Heart right ventricle (tissue), 16 donors: ENCODE measurements around the gene GLIPR1L2. TPM values are rescaled to one million over a fixed set of nuclear protein-coding genes. Genes with fewer than 3 reads are reported as not detected.
"Not testable (repeated sequence)": the region's sequence is repeated elsewhere in the genome, so short reads cannot be mapped to it uniquely, and the experiment has no call there.

Source experiments
- ATAC-seq, 8 donors: fragments of 200-7000 bp; cut with Tn5 transposase; one replicate each; pipeline ENCODE4 v1.9.1; 2020; ENCODE audit warnings: mild to moderate bottlenecking in 8 of 8, moderate library complexity in 8 of 8, moderate number of reproducible peaks in 1 of 8
- DNase-seq, 2 donors: peaks; one replicate each; pipeline ENCODE4 v3.0.0-alpha.2; 2020
- H3K27ac ChIP-seq, 10 donors: fragments of 200-600 bp; sonication (generic) in 2 of 10; one replicate each; pipeline versions ENCODE4 v1.5.0 to v1.8.0; 2020 to 2022; ENCODE audit warnings: mild to moderate bottlenecking in 3 of 10
- H3K27me3 ChIP-seq, 7 donors: fragments of 200-600 bp; one replicate each; pipeline ENCODE4 v1.8.0; 2021 to 2022; ENCODE audit warnings: mild to moderate bottlenecking in 2 of 7
- H3K36me3 ChIP-seq, 9 donors: fragments of 200-600 bp; sonication (generic) in 1 of 9; one replicate each; pipeline versions ENCODE4 v1.5.0 to v1.8.0; 2020 to 2022; ENCODE audit warnings: mild to moderate bottlenecking in 2 of 9
- H3K4me1 ChIP-seq, 9 donors: fragments of 200-600 bp; sonication (generic) in 1 of 9; one replicate each; pipeline versions ENCODE4 v1.5.0 to v1.8.0; 2020 to 2022; ENCODE audit warnings: mild to moderate bottlenecking in 4 of 9
- H3K4me3 ChIP-seq, 10 donors: fragments of 200-600 bp; sonication (generic) in 2 of 10; one replicate each; pipeline versions ENCODE4 v1.5.0 to v1.8.0; 2020 to 2022; ENCODE audit warnings: mild to moderate bottlenecking in 7 of 10, moderate library complexity in 2 of 10
- H3K9me3 ChIP-seq, 11 donors: fragments of 200-600 bp in 10 of 11; sonication (generic) in 2 of 11; one replicate each; pipeline versions ENCODE4 v1.5.0 to v1.8.0; 2013 to 2022; ENCODE audit warnings: mild to moderate bottlenecking in 2 of 11, control low read depth in 1 of 11, moderate library complexity in 1 of 11
- CTCF ChIP-seq, 9 donors: fragments of 200-600 bp; sonication (generic) in 2 of 9; IDR thresholded peaks; one replicate each; pipeline versions ENCODE4 v1.5.0 to v1.8.0; 2021 to 2022; ENCODE audit warnings: antibody characterized with exemption in 9 of 9, mild to moderate bottlenecking in 5 of 9, moderate library complexity in 1 of 9
- WGBS, 2 donors: extraction: QIAGEN DNeasy Blood & Tissue Kit; methylation state at CpG; one replicate each; pipeline ENCODE4 v1.1.7; 2013; ENCODE audit warnings: inconsistent platforms in 1 of 2; 5-methylcytosine and 5-hydroxymethylcytosine counted together
- intact Hi-C, 10 donors: fragments of 100-400 bp; cut with DNase I; formaldehyde crosslinking; loops; one replicate each; pipeline versions ENCODE4 v1.11.1 to v1.14.2; 2022
- polyA plus RNA-seq, 2 donors: library from polyadenylated mRNA; stranded (reverse); fragments of 200-250 nt; gene quantifications; one replicate each; pipeline ENCODE4 v1.2.3, GENCODE V29; 2013
- total RNA-seq, 10 donors: library from RNA; stranded (reverse); fragmentation: NEBNext Ultra II Directional in 3 of 10; extraction: Animal tissue kit (Norgen Biotek cat#: 25700) in 3 of 10; gene quantifications; one replicate each; pipeline versions ENCODE4 v1.2.1 to v1.2.4, GENCODE V29; 2021 to 2023
- donor health status: Arrhythmogenic right ventricular cardiomyopathy.
- donor health status: ischemic (EF 13 %, LVEDD 7.1; RV severe dilation, severe dysfunction).
- donor health status: healthy with polysubstance abuse.
- donor health status: DM: no; HTN: yes; CAD: no.
- donor health status: DM: no; HTN: no; CAD: no.
- donor health status: ischemic (EF 25% LVEDD 6.9; RV normal size, moderate dysfunction).
- donor health status: ischemic (EF 25% LVEDD 5.7; RV mildly dilated, moderate dysfunction).
- donor health status: healthy.
- donor health status: DM: yes; HTN: yes; CAD: no.
- donor health status: Ischemic cardiomyopathy.
- donor health status: ischemic (EF 35%, LVEDD 5.7; RV mildly dilated, moderate dysfunction).
- donor health status: nonischemic (EF 11% LVEDD 7.7; RV severe dilation, severe dysfunction).
- donor health status: DM: yes; HTN: yes; CAD: no.
- donor health status: PGD.
- donor health status: ischemic (EF 29% LVEDD 5.4; RV normal size, mild dysfunction).
- donor health status: nonischemic (EF 23%, LVEDD 6.1; RV moderate dilation, normal function).

Gene GLIPR1L2
- total and polyA plus RNA-seq, 12 donors, result 0.66 to 2.9 (median 1.3) TPM

- Histone ChIP-seq H3K9me3 (peaks cover 0 to 43% (median 11%) of the 10 kb centered on the region in 11 donors), H3K27me3 (peaks cover 0 to 3% (median 0%) of the 10 kb centered on the region in 7 donors), H3K27ac (no peak overlapping the region), H3K4me3 (no peak overlapping the region), H3K36me3 (no peaks in the 10 kb centered on the region), H3K4me1 (no peaks in the 10 kb centered on the region)
- DNase-seq (no peak), ATAC-seq (no peak)
- WGBS, 2 donors, result 63 to 76% methylated on average over 4 of the region's 4 CpGs
- intact Hi-C loops, result no loop called here
- TF ChIP-seq CTCF (IDR thresholded peaks at IDR 0.05), result no peak
Observed at GRCh38 chr12:75438059-75438754, 47.3 kb downstream of the GLIPR1L2 start.

- Histone ChIP-seq H3K27me3 (peaks cover 0 to 3% (median 0%) of the 10 kb centered on the region in 7 donors), H3K27ac (no peak overlapping the region), H3K36me3 (no peaks in the 10 kb centered on the region), H3K4me3 (no peak overlapping the region), H3K4me1 (no peaks in the 10 kb centered on the region), H3K9me3 (peaks cover 0 to 43% (median 11%) of the 10 kb centered on the region in 11 donors)
- WGBS, 2 donors, result 80 to 88% methylated on average over 2 of the region's 2 CpGs
- no peak for ATAC-seq
- TF ChIP-seq CTCF (IDR thresholded peaks at IDR 0.05), result no peak
- intact Hi-C loops, result no loop called here
- no peak for DNase-seq
Observed at GRCh38 chr12:75439048-75439447, 48.2 kb downstream of the GLIPR1L2 start.

GRCh38 chr12:75439930-75440329, 49.0 kb downstream of the GLIPR1L2 start:
- no peak for ATAC-seq
- H3K27me3 ChIP-seq, result peaks cover 0 to 3% (median 0%) of the 10 kb centered on the region in 7 donors
- H3K9me3 ChIP-seq, result peaks cover 0 to 40% (median 11%) of the 10 kb centered on the region in 11 donors
- TF ChIP-seq CTCF (IDR thresholded peaks at IDR 0.05), result no peak
- H3K36me3 ChIP-seq, result no peaks in the 10 kb centered on the region
- peaks cover 0 to 7% (median 0%) of the 10 kb centered on the region in 9 donors for H3K4me1 ChIP-seq
- H3K4me3 ChIP-seq, result no peak overlapping the region
- DNase-seq, result no peak
- no peak overlapping the region for H3K27ac ChIP-seq
- intact Hi-C loops, result no loop called here

- H3K27me3 ChIP-seq, H3K4me1 ChIP-seq, DNase-seq, H3K36me3 ChIP-seq, intact Hi-C loops, H3K4me3 ChIP-seq, ATAC-seq, H3K27ac ChIP-seq: not testable (repeated sequence)
- H3K9me3 ChIP-seq, result peaks cover 0 to 24% (median 6%) of the 10 kb centered on the region in 11 donors
- WGBS, 2 donors, result 65 to 76% methylated on average over 4 of the region's 4 CpGs
Observed at GRCh38 chr12:75441687-75442449, 51.0 kb downstream of the GLIPR1L2 start.

- WGBS, 2 donors, result 45 to 65% methylated on average over 3 of the region's 3 CpGs
Observed at GRCh38 chr12:75442454-75442853, 51.6 kb downstream of the GLIPR1L2 start.

More at GRCh38 chr12:75442454-75442853, 51.6 kb downstream of the GLIPR1L2 start:
- H3K27me3 ChIP-seq, DNase-seq, intact Hi-C loops, H3K27ac ChIP-seq, H3K4me1 ChIP-seq, H3K4me3 ChIP-seq, ATAC-seq, H3K36me3 ChIP-seq: not testable (repeated sequence)
- H3K9me3 ChIP-seq, result peaks cover 0 to 18% (median 2%) of the 10 kb centered on the region in 11 donors
